Right lobe of liver (tissue), 6 donors: Measurements from ENCODE around the gene OPTN. TPM values are rescaled to one million over a fixed set of nuclear protein-coding genes. Genes with fewer than 3 reads are reported as not detected.

Experiments used
- ATAC-seq, 4 donors: fragments of 200-7000 bp; cut with Tn5 transposase; one replicate each; pipeline ENCODE4 v1.9.1; 2020; ENCODE audit warnings: mild to moderate bottlenecking in 4 of 4, moderate library complexity in 4 of 4
- DNase-seq, 3 donors: peaks; one replicate each; pipeline ENCODE4 v3.0.0-alpha.2; 2020
- H3K27ac ChIP-seq, 3 donors: fragments of 200-600 bp; one replicate each; pipeline ENCODE4 v1.8.0; 2022
- H3K27me3 ChIP-seq, 2 donors: fragments of 200-600 bp; one replicate each; pipeline ENCODE4 v1.8.0; 2022
- H3K36me3 ChIP-seq, 4 donors: fragments of 200-600 bp; sonication (generic) in 1 of 4; one replicate each; pipeline versions ENCODE4 v1.5.1 to v1.8.0; 2017 to 2022; ENCODE audit warnings: control low read depth in 1 of 4
- H3K4me1 ChIP-seq, 4 donors: fragments of 200-600 bp; sonication (generic) in 1 of 4; one replicate each; pipeline versions ENCODE4 v1.5.1 to v1.8.0; 2017 to 2022; ENCODE audit warnings: control low read depth in 1 of 4
- H3K4me3 ChIP-seq, 3 donors: fragments of 200-600 bp; one replicate each; pipeline ENCODE4 v1.8.0; 2022
- H3K9me3 ChIP-seq, 4 donors: fragments of 200-600 bp; sonication (generic) in 1 of 4; one replicate each; pipeline versions ENCODE4 v1.5.1 to v1.8.0; 2017 to 2022; ENCODE audit warnings: control low read depth in 1 of 4
- CTCF ChIP-seq, 4 donors: fragments of 200-600 bp in 3 of 4; fragments of 450-650 bp in 1 of 4; IDR thresholded peaks; one replicate each; pipeline versions ENCODE4 v1.5.1 to v1.8.0; 2016 to 2022; ENCODE audit warnings: antibody characterized with exemption in 4 of 4, mild to moderate bottlenecking in 2 of 4
- POLR2A ChIP-seq: fragments of 450-650 bp; IDR thresholded peaks from one replicate; pipeline ENCODE4 v1.6.1; 2017; ENCODE audit warnings: antibody characterized with exemption, mild to moderate bottlenecking
- WGBS: methylation state at CpG from one replicate; pipeline ENCODE4 v1.1.6; 2018; ENCODE audit warnings: low coverage, low lambda C conversion rate; ENCODE audit not compliant: insufficient coverage; ENCODE audit errors: missing lambda C conversion rate; 5-methylcytosine and 5-hydroxymethylcytosine counted together
- intact Hi-C, 2 donors: fragments of 100-400 bp; cut with DNase I; formaldehyde crosslinking; loops; one replicate each; pipeline versions ENCODE4 v1.11.2 to v1.14.1; 2022
- total RNA-seq, 6 experiments: library from RNA; depleted of rRNA in 2 of 6; stranded (reverse); fragments of >200 nt in 2 of 6; fragmentation: NEBNext Ultra II Directional in 3 of 6; extraction: Animal tissue kit (Norgen Biotek cat#: 25700) in 3 of 6; gene quantifications; one replicate each; pipeline versions ENCODE4 v1.1.0 to v1.2.4, GENCODE V29; 2016 to 2023
- donor health status: DM: no; HTN: yes; CAD: no.
- donor health status: DM: no; HTN: no; CAD: no.
- donor health status: DM: no; HTN: no; CAD: no.
- donor health status: DM: no; HTN: yes; CAD: no.
- donor health status: DM: no; HTN: yes; CAD: no.

The OPTN gene
- total RNA-seq, 6 experiments from 2014 or later: 30.4 to 70.7 (median 36.9) TPM

- intact Hi-C loops: no loop called here
- Histone ChIP-seq H3K27me3 (no peaks in the 10 kb centered on the region), H3K36me3 (no peaks in the 10 kb centered on the region), H3K9me3 (no peaks in the 10 kb centered on the region), H3K27ac (no peak overlapping the region), H3K4me3 (peak overlapping the region; percentile 32 to 49 (median 38)), H3K4me1 (peaks cover 0 to 8% (median 0%) of the 10 kb centered on the region in 4 donors)
- TF ChIP-seq CTCF (IDR thresholded peaks at IDR 0.05) (no peak), POLR2A (no peak)
- no peak for ATAC-seq
- no peak for DNase-seq
- WGBS: 2% methylated on average over 17 of the region's 18 CpGs
Observed at GRCh38 chr10:13161857-13162271, 61.9 kb downstream of the OPTN start.

GRCh38 chr10:13163859-13164258 lies 63.9 kb downstream of the OPTN start:
- Histone ChIP-seq H3K27ac (no peak overlapping the region), H3K27me3 (no peaks in the 10 kb centered on the region), H3K36me3 (no peaks in the 10 kb centered on the region), H3K9me3 (no peaks in the 10 kb centered on the region), H3K4me1 (peaks cover 0 to 8% (median 0%) of the 10 kb centered on the region in 4 donors), H3K4me3 (no peak overlapping the region)
- TF ChIP-seq CTCF (IDR thresholded peaks at IDR 0.05): no peak
- TF ChIP-seq POLR2A: no peak
- 93% methylated on average over 3 of the region's 3 CpGs for WGBS
- no peak for DNase-seq
- no peak for ATAC-seq
- intact Hi-C loops: no loop called here

- intact Hi-C loops: no loop called here
- no peak for TF ChIP-seq POLR2A
- no peak for TF ChIP-seq CTCF (IDR thresholded peaks at IDR 0.05)
- Histone ChIP-seq H3K9me3 (no peaks in the 10 kb centered on the region), H3K36me3 (no peaks in the 10 kb centered on the region), H3K27me3 (no peaks in the 10 kb centered on the region), H3K4me3 (no peak overlapping the region), H3K4me1 (peaks cover 0 to 8% (median 0%) of the 10 kb centered on the region in 4 donors), H3K27ac (no peak overlapping the region)
- no peak for ATAC-seq
- no peak for DNase-seq
Observed at GRCh38 chr10:13165177-13165576, 65.2 kb downstream of the OPTN start.

GRCh38 chr10:13167568-13167967 lies 67.6 kb downstream of the OPTN start:
- DNase-seq (no peak), ATAC-seq (no peak)
- no peak overlapping the region for H3K4me3 ChIP-seq
- H3K27ac ChIP-seq: no peak overlapping the region
- H3K9me3 ChIP-seq: no peaks in the 10 kb centered on the region
- H3K4me1 ChIP-seq: no peaks in the 10 kb centered on the region
- intact Hi-C loops: no loop called here
- TF ChIP-seq CTCF (IDR thresholded peaks at IDR 0.05): no peak
- TF ChIP-seq POLR2A: no peak
- no peaks in the 10 kb centered on the region for H3K27me3 ChIP-seq
- 83% methylated on average over 7 of the region's 7 CpGs for WGBS
- no peaks in the 10 kb centered on the region for H3K36me3 ChIP-seq

GRCh38 chr10:13168781-13169180 lies 68.8 kb downstream of the OPTN start:
- WGBS: 98% methylated on average over 6 of the region's 6 CpGs
- no peak for DNase-seq
- intact Hi-C loops: no loop called here
- no peak for TF ChIP-seq CTCF (IDR thresholded peaks at IDR 0.05)
- TF ChIP-seq POLR2A: no peak
- no peak for ATAC-seq
- Histone ChIP-seq H3K27ac (no peak overlapping the region), H3K36me3 (no peaks in the 10 kb centered on the region), H3K4me1 (peaks cover 0 to 9% (median 4%) of the 10 kb centered on the region in 4 donors), H3K27me3 (no peaks in the 10 kb centered on the region), H3K4me3 (no peak overlapping the region), H3K9me3 (no peaks in the 10 kb centered on the region)
